ENCODE data around the gene DEPP1. TPM values are rescaled to one million over a fixed set of nuclear protein-coding genes. Genes with fewer than 3 reads are reported as not detected.
A peak's percentile ranks its signal among the peaks of the same experiment; 100 is the strongest.

The DEPP1 gene
- total and polyA plus RNA-seq, 2 of the 13 experiments (the other 11 are each of a cell fraction or from before 2014, with no cell fraction given): 14.8 to 270 TPM

- TF ChIP-seq ZNF678 (CRISPR knock-in tag; IDR thresholded peaks at IDR 0.05): no peak
- no peak for TF ChIP-seq SUZ12 (IDR thresholded peaks at IDR 0.05; ENCODE audit: low read depth, low read length)
- no peak for TF ChIP-seq RBFOX2 (IDR thresholded peaks at IDR 0.05; ENCODE audit: low read depth, low read length)
- no peak; the same call in 1 of the 2 replicates for TF ChIP-seq SAP130 (CRISPR knock-in tag; IDR thresholded peaks at IDR 0.05; ENCODE audit: low read depth)
- TF ChIP-seq ZBTB20 (CRISPR knock-in tag; IDR thresholded peaks at IDR 0.05; ENCODE audit: borderline replicate concordance, low read depth): no peak; the same call in 1 of the 2 replicates
- no peak for TF ChIP-seq HNF4A (CRISPR knock-in tag; IDR thresholded peaks at IDR 0.05)
- TF ChIP-seq ZNF883 (CRISPR knock-in tag; IDR thresholded peaks at IDR 0.05; ENCODE audit: not compliant biosample characterization): no peak
- TF ChIP-seq RAD21 (CRISPR knock-in tag; IDR thresholded peaks at IDR 0.05): no peak; the same call in 1 of the 2 replicates
- TF ChIP-seq CENPX (CRISPR knock-in tag; IDR thresholded peaks at IDR 0.05): no peak
- TF ChIP-seq ZNF879 (CRISPR knock-in tag; IDR thresholded peaks at IDR 0.05): no peak
- no peak for TF ChIP-seq ZNF512B (CRISPR knock-in tag; IDR thresholded peaks at IDR 0.05; ENCODE audit: borderline replicate concordance)
- TF ChIP-seq TFDP1 (CRISPR knock-in tag; IDR thresholded peaks at IDR 0.05; ENCODE audit: borderline replicate concordance): no peak
- no peak for TF ChIP-seq ZNF543 (CRISPR knock-in tag; IDR thresholded peaks at IDR 0.05)
- no peak for TF ChIP-seq RFX1 (IDR thresholded peaks at IDR 0.05)
- TF ChIP-seq CCAR2 (optimal IDR thresholded peaks at IDR 0.05; ENCODE audit: low read depth, low read length): no peak
- TF ChIP-seq CC2D1A (CRISPR knock-in tag; IDR thresholded peaks at IDR 0.05): peak; percentile 84; the same call in 1 of the 2 replicates
- TF ChIP-seq ZNF33A (CRISPR knock-in tag; IDR thresholded peaks at IDR 0.05; ENCODE audit: borderline replicate concordance): no peak
- peak; percentile 70; the same call in 1 of the 2 replicates for TF ChIP-seq ZNF468 (CRISPR knock-in tag; IDR thresholded peaks at IDR 0.05)
- TF ChIP-seq BORCS8-MEF2B (CRISPR knock-in tag; IDR thresholded peaks at IDR 0.05): peak; percentile 54
- no peak for TF ChIP-seq ATF7 (IDR thresholded peaks at IDR 0.05)
- TF ChIP-seq ATF7 (CRISPR knock-in tag; IDR thresholded peaks at IDR 0.05): no peak
- peak; percentile 10; the same call in 1 of the 2 replicates for TF ChIP-seq ZNF232 (CRISPR knock-in tag; IDR thresholded peaks at IDR 0.05; ENCODE audit: borderline replicate concordance)
- no peak for TF ChIP-seq FOXP1 (IDR thresholded peaks at IDR 0.05)
- no peak for TF ChIP-seq FOXP1 (CRISPR knock-in tag; IDR thresholded peaks at IDR 0.05)
- TF ChIP-seq JUN (CRISPR knock-in tag; IDR thresholded peaks at IDR 0.05): no peak
- TF ChIP-seq ZBTB38 (CRISPR knock-in tag; IDR thresholded peaks at IDR 0.05): no peak
- TF ChIP-seq TFE3 (CRISPR knock-in tag; IDR thresholded peaks at IDR 0.05): peak; percentile 61; the same call in 1 of the 2 replicates
- no peak for TF ChIP-seq HCFC1 (IDR thresholded peaks at IDR 0.05; ENCODE audit: low read depth, low read length)
These were observed 2.0 kb downstream of the DEPP1 start (continued) for GRCh38 chr10:44976352-44977198.
